Kidney (tissue), 14 donors: ENCODE results near the gene CREB1. TPM values are rescaled to one million over a fixed set of nuclear protein-coding genes. Genes with fewer than 3 reads are reported as not detected.
"Not testable (repeated sequence)": the region's sequence is repeated elsewhere in the genome, so short reads cannot be mapped to it uniquely, and the experiment has no call there.

Source experiments
- DNase-seq, 5 donors: peaks; one replicate each; pipeline ENCODE4 v3.0.0-alpha.2; 2013 to 2020
- FAIRE-seq: peaks from 2 replicates; lab custom pipeline; 2012; peaks lifted over from hg19 to GRCh38; lab: Jason Lieb, UNC
- H3K27ac ChIP-seq, 2 donors: one replicate each; pipeline ENCODE4 v1.7.0; 2013; ENCODE audit warnings: low read depth in 2 of 2, low read length in 2 of 2, inconsistent platforms in 1 of 2
- H3K27me3 ChIP-seq: one replicate; pipeline ENCODE4 v1.7.1; 2013; ENCODE audit warnings: low read length, inconsistent platforms; ENCODE audit not compliant: control insufficient read depth, insufficient read depth
- H3K36me3 ChIP-seq, 3 donors: one replicate each; pipeline versions ENCODE4 v1.7.0 to v1.7.1; 2013; ENCODE audit warnings: low read length in 3 of 3, control low read depth in 1 of 3, inconsistent platforms in 1 of 3; ENCODE audit not compliant: insufficient read depth in 3 of 3, control insufficient read depth in 2 of 3
- H3K4me1 ChIP-seq, 3 donors: one replicate each; pipeline versions ENCODE4 v1.7.0 to v1.7.1; 2013; ENCODE audit warnings: low read length in 3 of 3, inconsistent platforms in 1 of 3, low read depth in 1 of 3; ENCODE audit not compliant: control insufficient read depth in 2 of 3, insufficient read depth in 2 of 3
- H3K4me3 ChIP-seq, 3 donors: one replicate each; pipeline versions ENCODE4 v1.7.0 to v1.8.1; 2013; ENCODE audit warnings: low read length in 3 of 3, control low read depth in 1 of 3, inconsistent platforms in 1 of 3
- H3K9ac ChIP-seq, 3 donors: one replicate each; pipeline versions ENCODE4 v1.7.0 to v1.7.1; 2013; ENCODE audit warnings: low read length in 3 of 3, control low read depth in 1 of 3, inconsistent platforms in 1 of 3
- H3K9me3 ChIP-seq, 3 donors: one replicate each; pipeline versions ENCODE4 v1.7.0 to v1.7.1; 2013; ENCODE audit warnings: low read length in 3 of 3, control low read depth in 1 of 3, inconsistent platforms in 1 of 3; ENCODE audit not compliant: control insufficient read depth in 2 of 3, insufficient read depth in 1 of 3
- CTCF ChIP-seq: IDR thresholded peaks from 3 replicates; pipeline ENCODE4 v1.5.1; 2012; ENCODE audit warnings: mild to moderate bottlenecking, moderate library complexity, borderline replicate concordance; ENCODE audit not compliant: insufficient read depth; ENCODE audit errors: extremely low read depth
- intact Hi-C: fragments of 100-400 bp; cut with DNase I; formaldehyde crosslinking; loops from one replicate; pipeline ENCODE4 v1.11.1; 2022
- polyA plus RNA-seq: library from polyadenylated mRNA; stranded (reverse); fragments of 350-450 nt; fragmentation: Illumina TruSeq; extraction: RNeasy Lipid Tissue Mini Kit (QIAGEN cat#74804); gene quantifications from one replicate; pipeline ENCODE4 v1.2.3, GENCODE V29; 2014; ENCODE audit warnings: low read depth, low replicate concordance; ENCODE audit not compliant: insufficient read depth
- total RNA-seq: library from RNA; stranded (reverse); fragmentation: NEBNext Ultra II Directional; extraction: Animal tissue kit (Norgen Biotek cat#: 25700); gene quantifications from one replicate; pipeline ENCODE4 v1.2.1, GENCODE V29; 2021
- donor health status: control.
- donor health status: control.
- donor health status: control.
- donor health status: control.
- donor health status: control.
- donor health status: DM: yes; HTN: yes; CAD: no.
- donor health status: Normal renal cell carcinoma (clear cell type).

The CREB1 gene
- total and polyA plus RNA-seq, 2 donors from 2014 or later, result 8.9 to 63.8 TPM

- H3K9ac ChIP-seq, result no peak overlapping the region
- no peak for TF ChIP-seq CTCF
- no peaks in the 10 kb centered on the region for H3K27me3 ChIP-seq
- no peaks in the 10 kb centered on the region for H3K36me3 ChIP-seq
- DNase-seq, result no peak
- intact Hi-C loops, result no loop called here
- no peak overlapping the region for H3K4me3 ChIP-seq
- no peak for FAIRE-seq
- H3K4me1 ChIP-seq, result peaks cover 0 to 4% (median 0%) of the 10 kb centered on the region in 3 donors
- H3K9me3 ChIP-seq, result peaks cover 0 to 4% (median 0%) of the 10 kb centered on the region in 3 donors
- H3K27ac ChIP-seq, result no peak overlapping the region
These were observed 105.9 kb downstream of the CREB1 start for GRCh38 chr2:207635468-207636200.

GRCh38 chr2:207639288-207639687 lies 109.5 kb downstream of the CREB1 start:
- H3K9me3 ChIP-seq, H3K4me3 ChIP-seq, H3K9ac ChIP-seq, H3K36me3 ChIP-seq, H3K27me3 ChIP-seq, DNase-seq, intact Hi-C loops, FAIRE-seq, H3K27ac ChIP-seq, H3K4me1 ChIP-seq: not testable (repeated sequence)

- FAIRE-seq (no peak), DNase-seq (no peak)
- no peak for TF ChIP-seq CTCF
- Histone ChIP-seq H3K4me1 (no peaks in the 10 kb centered on the region), H3K9ac (no peak overlapping the region), H3K9me3 (peaks cover 0 to 4% (median 0%) of the 10 kb centered on the region in 3 donors), H3K4me3 (no peak overlapping the region), H3K27me3 (no peaks in the 10 kb centered on the region), H3K27ac (no peak overlapping the region), H3K36me3 (no peaks in the 10 kb centered on the region)
- intact Hi-C loops, result no loop called here
These were observed 110.4 kb downstream of the CREB1 start for GRCh38 chr2:207640160-207640559.

GRCh38 chr2:207640661-207641060 lies 110.9 kb downstream of the CREB1 start:
- FAIRE-seq (no peak), DNase-seq (no peak)
- H3K4me1 ChIP-seq, result no peaks in the 10 kb centered on the region
- H3K9ac ChIP-seq, result no peak overlapping the region
- intact Hi-C loops, result no loop called here
- no peak overlapping the region for H3K27ac ChIP-seq
- TF ChIP-seq CTCF, result no peak
- H3K9me3 ChIP-seq, result peaks cover 0 to 4% (median 0%) of the 10 kb centered on the region in 3 donors
- H3K36me3 ChIP-seq, result no peaks in the 10 kb centered on the region
- H3K27me3 ChIP-seq, result no peaks in the 10 kb centered on the region
- no peak overlapping the region for H3K4me3 ChIP-seq
